ENCODE results near the gene CD247.

CD247 gene

GRCh38 chr1:167499106-167499505, 19.2 kb downstream of the CD247 start:
- Histone ChIP-seq H3K36me3 (ENCODE audit: control insufficient read depth in 4 of 4, insufficient read depth in 4 of 4, low read length in 3 of 4) (no peaks in the 10 kb centered on the region), H3K9me3 (ENCODE audit: control extremely low read depth in 1 of 5, control insufficient read depth in 4 of 5, insufficient read depth in 2 of 5, low read depth in 1 of 5, low read length in 4 of 5) (no peaks in the 10 kb centered on the region), H3K4me3 (ENCODE audit: control insufficient read depth in 1 of 7, extremely low read depth in 1 of 7, insufficient read depth in 4 of 7, low read depth in 2 of 7, low read length in 6 of 7) (no peak overlapping the region), H3K27me3 (replicated peaks in 2 of 5; ENCODE audit: control insufficient read depth in 4 of 5, insufficient read depth in 5 of 5, low read length in 4 of 5) (peaks cover 0 to 3% (median 0%) of the 10 kb centered on the region in 5 experiments), H3K27ac (ENCODE audit: insufficient read depth in 1 of 2, low read depth in 1 of 2, low read length in 2 of 2, poor library complexity in 1 of 2, severe bottlenecking in 2 of 2) (no peak overlapping the region), H3K4me1 (ENCODE audit: control extremely low read depth in 1 of 4, control insufficient read depth in 4 of 4, insufficient read depth in 4 of 4, low read length in 3 of 4) (peaks cover 0 to 4% (median 0%) of the 10 kb centered on the region in 4 experiments)
- no peak for DNase-seq
- POLR2A ChIA-PET = no interaction called here
- CTCF ChIA-PET = interaction anchor here (1.0 to 2.4 kb wide), 3 partner anchors 9 to 35 kb away, joined by 3 to 8 read pairs (median 5); no protein-coding TSS in a partner anchor
- WGBS (ENCODE audit: insufficient coverage) = 95% methylated on average over 4 of the region's 4 CpGs

- ChIA-PET POLR2A (interaction anchor here (1.3 kb wide), 1 partner anchor 11 kb away, joined by 3 read pairs; no protein-coding TSS in a partner anchor), CTCF (interaction anchor here (1.2 kb wide), 1 partner anchor 13 kb away, joined by 3 read pairs; no protein-coding TSS in a partner anchor)
- no peak for DNase-seq
- Histone ChIP-seq H3K9me3 (ENCODE audit: control extremely low read depth in 1 of 5, control insufficient read depth in 4 of 5, insufficient read depth in 2 of 5, low read depth in 1 of 5, low read length in 4 of 5) (no peaks in the 10 kb centered on the region), H3K27me3 (replicated peaks in 2 of 5; ENCODE audit: control insufficient read depth in 4 of 5, insufficient read depth in 5 of 5, low read length in 4 of 5) (peaks cover 0 to 6% (median 0%) of the 10 kb centered on the region in 5 experiments), H3K4me3 (ENCODE audit: control insufficient read depth in 1 of 7, extremely low read depth in 1 of 7, insufficient read depth in 4 of 7, low read depth in 2 of 7, low read length in 6 of 7) (no peak overlapping the region), H3K27ac (ENCODE audit: insufficient read depth in 1 of 2, low read depth in 1 of 2, low read length in 2 of 2, poor library complexity in 1 of 2, severe bottlenecking in 2 of 2) (no peak overlapping the region), H3K36me3 (ENCODE audit: control insufficient read depth in 4 of 4, insufficient read depth in 4 of 4, low read length in 3 of 4) (no peaks in the 10 kb centered on the region), H3K4me1 (ENCODE audit: control extremely low read depth in 1 of 4, control insufficient read depth in 4 of 4, insufficient read depth in 4 of 4, low read length in 3 of 4) (peaks cover 0 to 4% (median 0%) of the 10 kb centered on the region in 4 experiments)
- WGBS (ENCODE audit: insufficient coverage) = 94% methylated on average over 7 of the region's 11 CpGs
Observed at GRCh38 chr1:167496797-167497619, 21.3 kb downstream of the CD247 start.

GRCh38 chr1:167493372-167493771, 25.0 kb downstream of the CD247 start:
- CTCF ChIA-PET = interaction anchor here (1.6 kb wide), 2 partner anchors 40 to 41 kb away, joined by 4 read pairs; no protein-coding TSS in a partner anchor
- no peak for DNase-seq
- H3K9me3 ChIP-seq (ENCODE audit: control extremely low read depth in 1 of 5, control insufficient read depth in 4 of 5, insufficient read depth in 2 of 5, low read depth in 1 of 5, low read length in 4 of 5) = no peaks in the 10 kb centered on the region
- H3K27me3 ChIP-seq (replicated peaks in 2 of 5; ENCODE audit: control insufficient read depth in 4 of 5, insufficient read depth in 5 of 5, low read length in 4 of 5) = peaks cover 0 to 6% (median 0%) of the 10 kb centered on the region in 5 experiments
- no peaks in the 10 kb centered on the region for H3K36me3 ChIP-seq (ENCODE audit: control insufficient read depth in 4 of 4, insufficient read depth in 4 of 4, low read length in 3 of 4)
- H3K4me3 ChIP-seq (ENCODE audit: control insufficient read depth in 1 of 7, extremely low read depth in 1 of 7, insufficient read depth in 4 of 7, low read depth in 2 of 7, low read length in 6 of 7) = no peak overlapping the region
- no peak overlapping the region for H3K27ac ChIP-seq (ENCODE audit: insufficient read depth in 1 of 2, low read depth in 1 of 2, low read length in 2 of 2, poor library complexity in 1 of 2, severe bottlenecking in 2 of 2)
- H3K4me1 ChIP-seq (ENCODE audit: control extremely low read depth in 1 of 4, control insufficient read depth in 4 of 4, insufficient read depth in 4 of 4, low read length in 3 of 4) = peaks cover 0 to 9% (median 0%) of the 10 kb centered on the region in 4 experiments
- 100% methylated on average over 2 of the region's 2 CpGs for WGBS (ENCODE audit: insufficient coverage)
- POLR2A ChIA-PET = no interaction called here

GRCh38 chr1:167492481-167492910, 25.8 kb downstream of the CD247 start:
- no CpG with 5 or more reads among the region's 5 CpGs for WGBS (ENCODE audit: insufficient coverage)
- H3K9me3 ChIP-seq (ENCODE audit: control extremely low read depth in 1 of 5, control insufficient read depth in 4 of 5, insufficient read depth in 2 of 5, low read depth in 1 of 5, low read length in 4 of 5) = no peaks in the 10 kb centered on the region
- CTCF ChIA-PET = interaction anchor here (1.6 kb wide), 2 partner anchors 41 to 42 kb away, joined by 4 read pairs; no protein-coding TSS in a partner anchor
- DNase-seq = no peak
- no peak overlapping the region for H3K4me3 ChIP-seq (ENCODE audit: control insufficient read depth in 1 of 7, extremely low read depth in 1 of 7, insufficient read depth in 4 of 7, low read depth in 2 of 7, low read length in 6 of 7)
- H3K27ac ChIP-seq (ENCODE audit: insufficient read depth in 1 of 2, low read depth in 1 of 2, low read length in 2 of 2, poor library complexity in 1 of 2, severe bottlenecking in 2 of 2) = no peak overlapping the region
- H3K36me3 ChIP-seq (ENCODE audit: control insufficient read depth in 4 of 4, insufficient read depth in 4 of 4, low read length in 3 of 4) = no peaks in the 10 kb centered on the region
- POLR2A ChIA-PET = interaction anchor here (0.7 kb wide), 1 partner anchor 36 kb away, joined by 3 read pairs; no protein-coding TSS in a partner anchor
- peaks cover 0 to 6% (median 0%) of the 10 kb centered on the region in 5 experiments for H3K27me3 ChIP-seq (replicated peaks in 2 of 5; ENCODE audit: control insufficient read depth in 4 of 5, insufficient read depth in 5 of 5, low read length in 4 of 5)
- H3K4me1 ChIP-seq (ENCODE audit: control extremely low read depth in 1 of 4, control insufficient read depth in 4 of 4, insufficient read depth in 4 of 4, low read length in 3 of 4) = peaks cover 0 to 9% (median 0%) of the 10 kb centered on the region in 4 experiments

GRCh38 chr1:167491586-167492461, 26.5 kb downstream of the CD247 start:
- H3K27ac ChIP-seq (ENCODE audit: insufficient read depth in 1 of 2, low read depth in 1 of 2, low read length in 2 of 2, poor library complexity in 1 of 2, severe bottlenecking in 2 of 2) = no peak overlapping the region
- peaks cover 0 to 6% (median 0%) of the 10 kb centered on the region in 5 experiments for H3K27me3 ChIP-seq (replicated peaks in 2 of 5; ENCODE audit: control insufficient read depth in 4 of 5, insufficient read depth in 5 of 5, low read length in 4 of 5)
- H3K36me3 ChIP-seq (ENCODE audit: control insufficient read depth in 4 of 4, insufficient read depth in 4 of 4, low read length in 3 of 4) = no peaks in the 10 kb centered on the region
- no peak for DNase-seq
- H3K4me1 ChIP-seq (ENCODE audit: control extremely low read depth in 1 of 4, control insufficient read depth in 4 of 4, insufficient read depth in 4 of 4, low read length in 3 of 4) = peaks cover 0 to 9% (median 0%) of the 10 kb centered on the region in 4 experiments
- ChIA-PET CTCF (interaction anchor here (1.6 kb wide), 1 partner anchor 41 kb away, joined by 4 read pairs; no protein-coding TSS in a partner anchor), POLR2A (interaction anchor here (0.7 kb wide), 1 partner anchor 35 kb away, joined by 3 read pairs; no protein-coding TSS in a partner anchor)
- no peak overlapping the region for H3K4me3 ChIP-seq (ENCODE audit: control insufficient read depth in 1 of 7, extremely low read depth in 1 of 7, insufficient read depth in 4 of 7, low read depth in 2 of 7, low read length in 6 of 7)
- 83% methylated on average over 6 of the region's 12 CpGs for WGBS (ENCODE audit: insufficient coverage)
- H3K9me3 ChIP-seq (ENCODE audit: control extremely low read depth in 1 of 5, control insufficient read depth in 4 of 5, insufficient read depth in 2 of 5, low read depth in 1 of 5, low read length in 4 of 5) = no peaks in the 10 kb centered on the region

GRCh38 chr1:167490765-167491164, 27.6 kb downstream of the CD247 start:
- Histone ChIP-seq H3K4me3 (ENCODE audit: control insufficient read depth in 1 of 7, extremely low read depth in 1 of 7, insufficient read depth in 4 of 7, low read depth in 2 of 7, low read length in 6 of 7) (no peak overlapping the region), H3K27me3 (replicated peaks in 2 of 5; ENCODE audit: control insufficient read depth in 4 of 5, insufficient read depth in 5 of 5, low read length in 4 of 5) (peaks cover 0 to 6% (median 0%) of the 10 kb centered on the region in 5 experiments), H3K4me1 (ENCODE audit: control extremely low read depth in 1 of 4, control insufficient read depth in 4 of 4, insufficient read depth in 4 of 4, low read length in 3 of 4) (peaks cover 0 to 9% (median 0%) of the 10 kb centered on the region in 4 experiments), H3K36me3 (ENCODE audit: control insufficient read depth in 4 of 4, insufficient read depth in 4 of 4, low read length in 3 of 4) (no peaks in the 10 kb centered on the region), H3K9me3 (ENCODE audit: control extremely low read depth in 1 of 5, control insufficient read depth in 4 of 5, insufficient read depth in 2 of 5, low read depth in 1 of 5, low read length in 4 of 5) (no peaks in the 10 kb centered on the region), H3K27ac (ENCODE audit: insufficient read depth in 1 of 2, low read depth in 1 of 2, low read length in 2 of 2, poor library complexity in 1 of 2, severe bottlenecking in 2 of 2) (no peak overlapping the region)
- ChIA-PET CTCF (no interaction called here), POLR2A (no interaction called here)
- DNase-seq = no peak
- 100% methylated on average over 1 of the region's 5 CpGs for WGBS (ENCODE audit: insufficient coverage)
